ENCODE results near the gene PRKAR2A.

- no peak for TF ChIP-seq RAD21 (CRISPR knock-in tag; conservative IDR thresholded peaks at IDR 0.05 in 1 of 2, IDR thresholded peaks at IDR 0.05 in 1 of 2)
- no peak for TF ChIP-seq CTCF (IDR thresholded peaks at IDR 0.05 in 2 of 3, conservative IDR thresholded peaks at IDR 0.05 in 1 of 3; ENCODE audit: insufficient read depth in 2 of 3, low read depth in 1 of 3, low read length in 3 of 3)
- TF ChIP-seq MCM2 (IDR thresholded peaks at IDR 0.05; ENCODE audit: low read depth): no peak
- TF ChIP-seq TCF7L2 (IDR thresholded peaks at IDR 0.05; ENCODE audit: low read depth, low read length): no peak
- no peak for TF ChIP-seq POLR3A (IDR thresholded peaks at IDR 0.05; ENCODE audit: borderline replicate concordance, extremely low read depth, insufficient read depth, insufficient read length)
- no peak for TF ChIP-seq EZH2 (IDR thresholded peaks at IDR 0.05; ENCODE audit: borderline replicate concordance, low read depth, low read length)
- no peak for TF ChIP-seq RBM14 (IDR thresholded peaks at IDR 0.05; ENCODE audit: borderline replicate concordance, insufficient read depth, low read depth, low read length)
Measured at GRCh38 chr3:48747015-48747615, 100.6 kb downstream of the PRKAR2A start.

Data from K562 (cell line).